MM.1S (cell line): ENCODE measurements around the gene FRMD4B.

Experiments used
- DNase-seq: peaks from one replicate; pipeline ENCODE4 v3.0.0-alpha.2; 2015
- H2AFZ ChIP-seq: fragments of 300-600 bp; sonication (generic); 2 replicates; pipeline ENCODE4 v1.6.0; 2016; ENCODE audit warnings: antibody characterized with exemption, low read length
- H3F3A ChIP-seq: fragments of 300-600 bp; sonication (generic); 2 replicates; pipeline ENCODE4 v1.6.1; 2016; ENCODE audit warnings: mild to moderate bottlenecking, antibody characterized with exemption, low read length, moderate library complexity, mixed read lengths; ENCODE audit not compliant: insufficient read depth
- H3K27ac ChIP-seq: fragments of 300-600 bp; sonication (generic); 2 replicates; pipeline ENCODE4 v1.5.1; 2016; ENCODE audit warnings: mild to moderate bottlenecking, low read length
- H3K27me3 ChIP-seq: fragments of 300-600 bp; sonication (generic); replicated peaks from 2 replicates; pipeline ENCODE4 v1.6.0; 2016; ENCODE audit warnings: low read length; ENCODE audit not compliant: insufficient read depth
- H3K36me3 ChIP-seq: fragments of 300-600 bp; sonication (generic); replicated peaks from 2 replicates; pipeline ENCODE4 v1.6.1; 2016; ENCODE audit warnings: mild to moderate bottlenecking, low read length, mixed read lengths; ENCODE audit not compliant: insufficient read depth
- H3K4me1 ChIP-seq: fragments of 300-600 bp; sonication (generic); 2 replicates; pipeline ENCODE4 v1.6.1; 2016; ENCODE audit warnings: low read length, mixed read lengths
- H3K4me2 ChIP-seq: fragments of 300-600 bp; sonication (generic); 2 replicates; pipeline ENCODE4 v1.6.0; 2016; ENCODE audit warnings: low read depth, low read length
- H3K4me3 ChIP-seq: fragments of 300-600 bp; sonication (generic); 2 replicates; pipeline ENCODE4 v1.5.1; 2016; ENCODE audit warnings: low read length, mixed read lengths
- H3K79me2 ChIP-seq: fragments of 300-600 bp; sonication (generic); 2 replicates; pipeline ENCODE4 v1.6.1; 2016; ENCODE audit warnings: mixed run types, low read length, mixed read lengths
- H3K9ac ChIP-seq: fragments of 300-600 bp; sonication (generic); 2 replicates; pipeline ENCODE4 v1.6.1; 2016; ENCODE audit warnings: low read length, mixed read lengths
- H3K9me2 ChIP-seq: fragments of 300-600 bp; sonication (generic); replicated peaks from 2 replicates; pipeline ENCODE4 v1.6.1; 2016; ENCODE audit warnings: mild to moderate bottlenecking, low read length, mixed read lengths; ENCODE audit not compliant: insufficient read depth
- H3K9me3 ChIP-seq: fragments of 300-600 bp; sonication (generic); replicated peaks from 2 replicates; pipeline ENCODE4 v1.6.1; 2016; ENCODE audit warnings: mild to moderate bottlenecking, low read length, mixed read lengths; ENCODE audit not compliant: insufficient read depth
- H4K20me1 ChIP-seq: fragments of 300-600 bp; sonication (generic); 2 replicates; pipeline ENCODE4 v1.6.1; 2016; ENCODE audit warnings: mild to moderate bottlenecking, low read length, moderate library complexity, mixed read lengths; ENCODE audit not compliant: insufficient read depth
- CTCF ChIP-seq: fragments of 300-600 bp; sonication (generic); IDR thresholded peaks from 2 replicates; pipeline ENCODE4 v1.5.1; 2016; ENCODE audit warnings: antibody characterized with exemption, low read length, mixed read lengths
- EZH2 ChIP-seq: fragments of 300-600 bp; sonication (generic); optimal IDR thresholded peaks from 2 replicates; pipeline ENCODE3; 2017; ENCODE audit warnings: low read depth, mild to moderate bottlenecking, antibody characterized with exemption, low read length, mixed read lengths
- EZH2phosphoT487 ChIP-seq: fragments of 300-600 bp; sonication (generic); IDR thresholded peaks from 2 replicates; pipeline ENCODE4 v1.6.1; 2018; ENCODE audit warnings: antibody characterized with exemption, low read length

The FRMD4B gene

GRCh38 chr3:69390771-69391170 is 4.9 kb upstream of the FRMD4B start:
- Histone ChIP-seq H3K27me3 (no peaks in the 10 kb centered on the region), H2AFZ (no peak overlapping the region), H3F3A (no peaks in the 10 kb centered on the region), H3K9me3 (no peaks in the 10 kb centered on the region), H3K27ac (no peak overlapping the region), H3K4me2 (no peak overlapping the region), H4K20me1 (no peaks in the 10 kb centered on the region), H3K9me2 (no peaks in the 10 kb centered on the region), H3K79me2 (no peaks in the 10 kb centered on the region), H3K36me3 (no peaks in the 10 kb centered on the region), H3K9ac (no peak overlapping the region), H3K4me1 (no peaks in the 10 kb centered on the region), H3K4me3 (no peak overlapping the region)
- TF ChIP-seq CTCF (no peak), EZH2 (no peak), EZH2phosphoT487 (no peak)
- no peak for DNase-seq

GRCh38 chr3:69389520-69390248 is 3.8 kb upstream of the FRMD4B start:
- TF ChIP-seq EZH2 (no peak), EZH2phosphoT487 (no peak), CTCF (no peak)
- no peaks in the 10 kb centered on the region for H3K9me2 ChIP-seq
- no peaks in the 10 kb centered on the region for H3K27me3 ChIP-seq
- no peaks in the 10 kb centered on the region for H3K9me3 ChIP-seq
- H3K4me2 ChIP-seq: no peak overlapping the region
- no peak overlapping the region for H2AFZ ChIP-seq
- DNase-seq: no peak
- no peak overlapping the region for H3K4me3 ChIP-seq
- no peaks in the 10 kb centered on the region for H3K36me3 ChIP-seq
- no peak overlapping the region for H3K9ac ChIP-seq
- no peaks in the 10 kb centered on the region for H4K20me1 ChIP-seq
- H3K27ac ChIP-seq: no peak overlapping the region
- H3K4me1 ChIP-seq: no peaks in the 10 kb centered on the region
- H3F3A ChIP-seq: no peaks in the 10 kb centered on the region
- no peaks in the 10 kb centered on the region for H3K79me2 ChIP-seq

GRCh38 chr3:69388241-69388640 is 2.4 kb upstream of the FRMD4B start:
- Histone ChIP-seq H3K4me1 (no peaks in the 10 kb centered on the region), H2AFZ (no peak overlapping the region), H3K4me2 (no peak overlapping the region), H3K36me3 (no peaks in the 10 kb centered on the region), H3K79me2 (no peaks in the 10 kb centered on the region), H3K27me3 (no peaks in the 10 kb centered on the region), H3K9me3 (no peaks in the 10 kb centered on the region), H3F3A (no peaks in the 10 kb centered on the region), H4K20me1 (no peaks in the 10 kb centered on the region), H3K4me3 (no peak overlapping the region), H3K9ac (no peak overlapping the region), H3K9me2 (no peaks in the 10 kb centered on the region), H3K27ac (no peak overlapping the region)
- no peak for TF ChIP-seq CTCF
- no peak for DNase-seq
